HCT116 (cell line): Measurements from ENCODE around the gene ARHGAP12. TPM values are rescaled to one million over a fixed set of nuclear protein-coding genes. Genes with fewer than 3 reads are reported as not detected.
A peak's percentile ranks its signal among the peaks of the same experiment; 100 is the strongest.

Experiments used
- ATAC-seq: fragments of 200-7000 bp; cut with Tn5 transposase; 2 replicates; pipeline ENCODE4 v1.9.1; 2020; ENCODE audit warnings: mild to moderate bottlenecking, moderate library complexity
- BruUV-seq: library from RNA; stranded (reverse); fragments of 400-500 nt; replicated peaks from 2 replicates; lab custom pipeline; 2021; lab: Mats Ljungman, UMichigan
- CTCF ChIA-PET: fragments of 300-600 bp; sonication (Branson Sonifier 250); formaldehyde crosslinking; loops from one replicate; lab custom pipeline; 2021; ENCODE audit warnings: antibody characterized with exemption; lab: Charles Lee
- POLR2A ChIA-PET: fragments of 300-600, 350-600 bp; sonication (Branson Sonifier 250); formaldehyde crosslinking; loops from one replicate; lab custom pipeline; 2021; ENCODE audit warnings: antibody characterized with exemption; lab: Charles Lee
- RAD21 ChIA-PET, 2 experiments: fragments of 300-600 bp; sonication (Branson Sonifier 250); formaldehyde crosslinking; loops; one replicate each; lab custom pipeline; 2023; ENCODE audit warnings: low total read pairs in 2 of 2; ENCODE audit not compliant: uncharacterized antibody in 2 of 2, unreplicated experiment in 2 of 2, low non-redundant PET in 1 of 2; lab: Charles Lee
- DNase-seq: peaks from one replicate; pipeline ENCODE4 v3.0.0-alpha.2; 2010; ENCODE audit warnings: low read depth, low spot score
- H2AFZ ChIP-seq: fragments of 200-600 bp; shearing (Covaris generic), sonication (generic); 2 replicates; pipeline ENCODE4 v1.6.1; 2017; ENCODE audit warnings: low read depth, mixed run types, mixed read lengths, antibody characterized with exemption, low read length; ENCODE audit not compliant: poor library complexity, severe bottlenecking
- H3K27ac ChIP-seq: 2 replicates; pipeline ENCODE4 v1.5.1; 2012; ENCODE audit warnings: low read depth, low read length
- H3K27me3 ChIP-seq: fragments of 200-600 bp; sonication (generic); 2 replicates; pipeline ENCODE4 v1.6.1; 2016; ENCODE audit warnings: mixed run types, low read length, mixed read lengths; ENCODE audit not compliant: insufficient read depth
- H3K36me3 ChIP-seq, 2 experiments: fragments of 200-500 bp in 1 of 2; fragments of 200-600 bp in 1 of 2; sonication (Bioruptor generic) in 1 of 2; sonication (generic) in 1 of 2; 2 replicates each; pipeline versions ENCODE4 v1.5.1 to v1.6.1; 2014 to 2016; ENCODE audit warnings: low read length in 2 of 2, inconsistent platforms in 1 of 2, mixed read lengths in 1 of 2, mixed run types in 1 of 2; ENCODE audit not compliant: insufficient read depth in 2 of 2, control insufficient read depth in 1 of 2
- H3K4me1 ChIP-seq, 2 experiments: fragments of 200-600 bp in 1 of 2; sonication (generic) in 1 of 2; 2 replicates each; pipeline versions ENCODE4 v1.5.1 to v1.6.1; 2012 to 2017; ENCODE audit warnings: low read length in 2 of 2, inconsistent platforms in 1 of 2, mild to moderate bottlenecking in 1 of 2, mixed read lengths in 1 of 2, mixed run types in 1 of 2, moderate library complexity in 1 of 2; ENCODE audit not compliant: insufficient read depth in 2 of 2, control insufficient read depth in 1 of 2
- H3K4me2 ChIP-seq: fragments of 200-600 bp; sonication (generic); 2 replicates; pipeline ENCODE4 v1.6.1; 2017; ENCODE audit warnings: mixed run types, low read length, mixed read lengths
- H3K4me3 ChIP-seq, 2 experiments: fragments of 200-600 bp in 1 of 2; sonication (generic) in 1 of 2; replicated peaks in 1 of 2; 2 replicates each; pipeline ENCODE4 v1.5.1; 2011 to 2016; ENCODE audit warnings: low read length in 2 of 2, control low read depth in 1 of 2, low read depth in 1 of 2, mild to moderate bottlenecking in 1 of 2, mixed read lengths in 1 of 2, mixed run types in 1 of 2
- H3K79me2 ChIP-seq: fragments of 200-600 bp; sonication (generic); 2 replicates; pipeline ENCODE4 v1.6.1; 2017; ENCODE audit warnings: mild to moderate bottlenecking, mixed run types, low read length, moderate library complexity, mixed read lengths; ENCODE audit not compliant: insufficient read depth
- H3K9ac ChIP-seq: fragments of 200-600 bp; sonication (generic); 2 replicates; pipeline ENCODE4 v1.6.1; 2016; ENCODE audit warnings: low read length, mixed read lengths
- H3K9me2 ChIP-seq: fragments of 200-600 bp; sonication (generic), shearing (Covaris generic); 2 replicates; pipeline ENCODE4 v1.6.1; 2017; ENCODE audit warnings: mixed run types, mild to moderate bottlenecking, moderate library complexity; ENCODE audit not compliant: insufficient read depth
- H3K9me3 ChIP-seq, 2 experiments: fragments of 200-500 bp in 1 of 2; fragments of 200-600 bp in 1 of 2; sonication (Bioruptor generic) in 1 of 2; sonication (generic) in 1 of 2; 2 replicates each; pipeline ENCODE4 v1.6.1; 2014 to 2017; ENCODE audit warnings: low read length in 2 of 2, mixed read lengths in 2 of 2, inconsistent platforms in 1 of 2, low read depth in 1 of 2, mild to moderate bottlenecking in 1 of 2, mixed run types in 1 of 2, moderate library complexity in 1 of 2; ENCODE audit not compliant: control insufficient read depth in 1 of 2, insufficient read depth in 1 of 2
- H4K20me1 ChIP-seq: fragments of 200-600 bp; sonication (generic), shearing (Covaris generic); 2 replicates; pipeline ENCODE4 v1.6.1; 2017; ENCODE audit warnings: mixed run types, mild to moderate bottlenecking, moderate library complexity; ENCODE audit not compliant: insufficient read depth
- CBX3 ChIP-seq: IDR thresholded peaks from 2 replicates; pipeline ENCODE4 v1.6.1; 2012; ENCODE audit warnings: low read depth
- CEBPB ChIP-seq: IDR thresholded peaks from 2 replicates; pipeline ENCODE4 v1.6.1; 2012; ENCODE audit warnings: low read depth
- EGR1 ChIP-seq: IDR thresholded peaks from 2 replicates; pipeline ENCODE4 v1.6.1; 2012; ENCODE audit warnings: low read depth
- ELF1 ChIP-seq: IDR thresholded peaks from 2 replicates; pipeline ENCODE4 v1.6.1; 2012; ENCODE audit warnings: low read depth, borderline replicate concordance
- EZH2phosphoT487 ChIP-seq: fragments of 200-600 bp; IDR thresholded peaks from 2 replicates; pipeline ENCODE4 v1.6.1; 2018; ENCODE audit warnings: antibody characterized with exemption, borderline replicate concordance
- FOSL1 ChIP-seq: IDR thresholded peaks from 2 replicates; pipeline ENCODE4 v1.6.1; 2012; ENCODE audit warnings: low read depth
- JUND ChIP-seq: IDR thresholded peaks from 2 replicates; pipeline ENCODE4 v1.6.1; 2012
- POLR2AphosphoS5 ChIP-seq: IDR thresholded peaks from 2 replicates; pipeline ENCODE4 v1.6.1; 2011; ENCODE audit warnings: mild to moderate bottlenecking, low read depth, low read length, moderate library complexity
- SIN3A ChIP-seq: IDR thresholded peaks from 2 replicates; pipeline ENCODE4 v1.6.1; 2012; ENCODE audit warnings: low read depth
- SP1 ChIP-seq: IDR thresholded peaks from 2 replicates; pipeline ENCODE4 v1.6.1; 2012; ENCODE audit warnings: low read depth
- TCF7L2 ChIP-seq: IDR thresholded peaks from 2 replicates; pipeline ENCODE4 v1.7.0; 2011; ENCODE audit warnings: borderline replicate concordance, inconsistent platforms; ENCODE audit not compliant: insufficient read depth, insufficient read length; ENCODE audit errors: extremely low read depth
- YY1 ChIP-seq: IDR thresholded peaks from 2 replicates; pipeline ENCODE4 v1.6.1; 2011; ENCODE audit warnings: low read length, low read depth, moderate library complexity, mild to moderate bottlenecking; ENCODE audit not compliant: insufficient replicate concordance; ENCODE audit errors: extremely low read depth
- ZFX ChIP-seq: fragments of 450-650 bp; IDR thresholded peaks from 2 replicates; pipeline ENCODE4 v1.6.1; 2017
- intact Hi-C: fragments of 100-400 bp; cut with micrococcal nuclease; formaldehyde crosslinking; loops from 2 replicates; pipeline ENCODE4 v1.10.0; 2022
- total RNA-seq: library from RNA; stranded (reverse); gene quantifications from one replicate; pipeline ENCODE4 v1.2.1, GENCODE V29; 2021; ENCODE audit not compliant: unreplicated experiment
- TF ChIP-seq, protein P1 (sequence below): IDR thresholded peaks from 2 replicates; pipeline ENCODE4 v1.6.1; 2012; ENCODE audit warnings: low read depth
- TF ChIP-seq, protein P2 (sequence below): IDR thresholded peaks from 2 replicates; pipeline ENCODE4 v1.6.1; 2012

Gene ARHGAP12
- total RNA-seq, 1 experiment from 2014 or later, result 80.3 TPM

DNA sequence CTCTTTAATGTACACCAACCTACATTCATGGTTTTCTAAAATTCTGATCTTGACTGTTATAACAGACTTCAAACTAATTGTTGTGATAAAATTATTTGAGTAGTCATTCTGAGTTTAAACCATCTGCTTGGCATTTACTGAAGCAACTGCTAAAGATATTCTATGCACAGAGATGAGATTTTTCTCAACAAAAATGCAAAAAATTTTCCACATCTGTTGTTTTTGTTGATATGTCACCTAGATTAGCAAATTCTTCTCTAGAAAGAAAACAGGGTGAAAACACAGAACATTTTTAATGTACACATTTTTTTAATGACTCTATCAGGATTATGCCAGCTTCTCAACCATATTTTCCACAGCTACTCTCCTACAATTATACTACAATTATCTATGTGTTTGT is 42.7 kb downstream of the ARHGAP12 start:
- RAD21 ChIA-PET, result interaction anchor here in 1 of 2 experiments (0.6 kb wide), 1 partner anchor 11 kb away, joined by 3 read pairs; no protein-coding TSS in a partner anchor
- H2AFZ ChIP-seq, result no peak overlapping the region
- no peak overlapping the region for H3K4me3 ChIP-seq
- no peak for ATAC-seq
- peaks cover 97% of the 10 kb centered on the region for H3K79me2 ChIP-seq
- H3K9ac ChIP-seq, result no peak overlapping the region
- no peaks in the 10 kb centered on the region for H4K20me1 ChIP-seq
- no peak for DNase-seq
- H3K36me3 ChIP-seq, result no peaks in the 10 kb centered on the region; a peak in 1 of 4 replicates
- CTCF ChIA-PET, result no interaction called here
- intact Hi-C loops, result no loop called here
- no peaks in the 10 kb centered on the region for H3K9me2 ChIP-seq
- TF ChIP-seq POLR2AphosphoS5, result no peak
- no peak for TF ChIP-seq EGR1
- no peak for TF ChIP-seq YY1
- no peak for TF ChIP-seq ZFX
- no peak for TF ChIP-seq EZH2phosphoT487
- no peak for TF ChIP-seq JUND
- TF ChIP-seq CBX3, result no peak
- TF ChIP-seq FOSL1, result no peak
- TF ChIP-seq ELF1, result no peak
- TF ChIP-seq, all 23 proteins: peak for 0
- Histone ChIP-seq H3K4me1 (peaks cover 84 to 97% of the 10 kb centered on the region in 2 experiments), H3K9me3 (no peaks in the 10 kb centered on the region), H3K27me3 (no peaks in the 10 kb centered on the region), H3K27ac (no peak overlapping the region; the same call in 1 of the 2 replicates), H3K4me2 (no peak overlapping the region)
- POLR2A ChIA-PET, result interaction anchor here (1.1 kb wide), 1 partner anchor 9 kb away, joined by 3 read pairs; no protein-coding TSS in a partner anchor
- BruUV-seq, result no TSS peak

DNA sequence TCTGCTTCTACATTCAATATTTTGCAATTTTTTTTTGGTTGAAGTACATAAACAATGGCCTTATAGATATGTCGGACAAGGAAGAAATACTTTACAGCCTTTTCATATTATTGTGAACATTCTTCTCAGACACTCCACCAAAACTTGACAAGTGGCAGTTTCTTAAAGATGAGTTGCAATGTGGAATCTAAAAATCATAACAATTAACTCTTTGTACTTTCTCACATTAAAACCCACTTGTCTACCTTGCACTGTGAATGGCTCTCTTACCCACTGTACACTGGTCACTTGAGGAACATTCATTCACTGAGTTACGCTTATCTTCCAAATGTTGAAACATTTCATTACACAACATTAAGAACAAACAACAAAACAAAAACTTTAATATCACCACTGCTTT is 44.2 kb downstream of the ARHGAP12 start:
- no peak for DNase-seq
- intact Hi-C loops, result loop anchor here (5.0 kb wide), 1 partner anchor 43 kb away; the partner anchor contains the start of gene ARHGAP12
- CTCF ChIA-PET, result no interaction called here
- no peak for TF ChIP-seq SIN3A
- no peak for TF ChIP-seq TCF7L2
- TF ChIP-seq, protein P1, sequence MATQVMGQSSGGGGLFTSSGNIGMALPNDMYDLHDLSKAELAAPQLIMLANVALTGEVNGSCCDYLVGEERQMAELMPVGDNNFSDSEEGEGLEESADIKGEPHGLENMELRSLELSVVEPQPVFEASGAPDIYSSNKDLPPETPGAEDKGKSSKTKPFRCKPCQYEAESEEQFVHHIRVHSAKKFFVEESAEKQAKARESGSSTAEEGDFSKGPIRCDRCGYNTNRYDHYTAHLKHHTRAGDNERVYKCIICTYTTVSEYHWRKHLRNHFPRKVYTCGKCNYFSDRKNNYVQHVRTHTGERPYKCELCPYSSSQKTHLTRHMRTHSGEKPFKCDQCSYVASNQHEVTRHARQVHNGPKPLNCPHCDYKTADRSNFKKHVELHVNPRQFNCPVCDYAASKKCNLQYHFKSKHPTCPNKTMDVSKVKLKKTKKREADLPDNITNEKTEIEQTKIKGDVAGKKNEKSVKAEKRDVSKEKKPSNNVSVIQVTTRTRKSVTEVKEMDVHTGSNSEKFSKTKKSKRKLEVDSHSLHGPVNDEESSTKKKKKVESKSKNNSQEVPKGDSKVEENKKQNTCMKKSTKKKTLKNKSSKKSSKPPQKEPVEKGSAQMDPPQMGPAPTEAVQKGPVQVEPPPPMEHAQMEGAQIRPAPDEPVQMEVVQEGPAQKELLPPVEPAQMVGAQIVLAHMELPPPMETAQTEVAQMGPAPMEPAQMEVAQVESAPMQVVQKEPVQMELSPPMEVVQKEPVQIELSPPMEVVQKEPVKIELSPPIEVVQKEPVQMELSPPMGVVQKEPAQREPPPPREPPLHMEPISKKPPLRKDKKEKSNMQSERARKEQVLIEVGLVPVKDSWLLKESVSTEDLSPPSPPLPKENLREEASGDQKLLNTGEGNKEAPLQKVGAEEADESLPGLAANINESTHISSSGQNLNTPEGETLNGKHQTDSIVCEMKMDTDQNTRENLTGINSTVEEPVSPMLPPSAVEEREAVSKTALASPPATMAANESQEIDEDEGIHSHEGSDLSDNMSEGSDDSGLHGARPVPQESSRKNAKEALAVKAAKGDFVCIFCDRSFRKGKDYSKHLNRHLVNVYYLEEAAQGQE, result no peak
- TF ChIP-seq JUND, result no peak
- TF ChIP-seq EZH2phosphoT487, result no peak
- TF ChIP-seq, protein P2, sequence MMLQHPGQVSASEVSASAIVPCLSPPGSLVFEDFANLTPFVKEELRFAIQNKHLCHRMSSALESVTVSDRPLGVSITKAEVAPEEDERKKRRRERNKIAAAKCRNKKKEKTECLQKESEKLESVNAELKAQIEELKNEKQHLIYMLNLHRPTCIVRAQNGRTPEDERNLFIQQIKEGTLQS, result no peak
- TF ChIP-seq SP1, result no peak
- no peak for TF ChIP-seq CEBPB
- no peak for TF ChIP-seq CBX3

More for the DNA sequence above, 44.2 kb downstream of the ARHGAP12 start:
- RAD21 ChIA-PET, result no interaction called here
- Histone ChIP-seq H3K9ac (0 out of 2 replicates have a peak overlapping the region, but pooled peaks have one; percentile 5), H3K4me2 (no peak overlapping the region), H2AFZ (no peak overlapping the region), H3K27ac (no peak overlapping the region), H4K20me1 (no peaks in the 10 kb centered on the region), H3K9me2 (no peaks in the 10 kb centered on the region), H3K79me2 (peaks cover 97% of the 10 kb centered on the region), H3K4me3 (no peak overlapping the region), H3K9me3 (no peaks in the 10 kb centered on the region), H3K27me3 (no peaks in the 10 kb centered on the region), H3K4me1 (peaks cover 80 to 96% of the 10 kb centered on the region in 2 experiments), H3K36me3 (no peaks in the 10 kb centered on the region; a peak in 1 of 4 replicates)
- no peak for ATAC-seq
- POLR2A ChIA-PET, result no interaction called here
- BruUV-seq, result no TSS peak
